K562 (cell line): ENCODE results near the gene DNA2. TPM values are rescaled to one million over a fixed set of nuclear protein-coding genes. Genes with fewer than 3 reads are reported as not detected.

ENCODE experiments used
- ATAC-seq: fragments of 200-7000 bp; cut with Tn5 transposase; 3 replicates; pipeline ENCODE4 v1.9.1; 2020; ENCODE audit warnings: moderate library complexity
- BruUV-seq: library from RNA; stranded (reverse); fragments of 400-500 nt; replicated peaks from 2 replicates; lab custom pipeline; 2021; lab: Mats Ljungman, UMichigan
- CTCF ChIA-PET: fragments of 300-600 bp; formaldehyde crosslinking; extraction: SDS; loops from one replicate; lab custom pipeline; 2021; ENCODE audit warnings: low intra/inter-chr PET ratio; lab: Yijun Ruan, JAX
- POLR2A ChIA-PET: fragments of 300-600, 350-650 bp; sonication (Branson Sonifier 250); formaldehyde crosslinking; extraction: SDS; loops from one replicate; lab custom pipeline; 2021; ENCODE audit warnings: antibody characterized with exemption, inconsistent platforms; lab: Yijun Ruan, JAX
- DNase-seq, 4 experiments: peaks; one replicate each; pipeline versions ENCODE4 v3.0.0 to v3.0.0-alpha.2; 2011 to 2018; ENCODE audit warnings: low spot score in 3 of 4, mixed read lengths in 3 of 4; ENCODE audit errors: extremely low read depth in 1 of 4
- FAIRE-seq: peaks from 2 replicates; lab custom pipeline; 2011; peaks lifted over from hg19 to GRCh38; lab: Jason Lieb, UNC
- H2AFZ ChIP-seq: 2 replicates; pipeline ENCODE4 v1.6.0; 2011; ENCODE audit warnings: low read depth, low read length, control low read depth, inconsistent platforms
- H3K27ac ChIP-seq: fragments of 200-600 bp; 3 replicates; pipeline ENCODE4 v1.8.0; 2011; ENCODE audit warnings: low read depth, mild to moderate bottlenecking, control low read depth, inconsistent platforms, low read length, moderate library complexity, mixed read lengths; ENCODE audit errors: extremely low read depth
- H3K27me3 ChIP-seq, 2 experiments: fragments of 300-600 bp in 1 of 2; 2 replicates in 1 of 2; 3 replicates in 1 of 2; pipeline versions ENCODE4 v1.6.0 to v1.8.0; 2011; ENCODE audit warnings: inconsistent platforms in 2 of 2, low read length in 2 of 2, mild to moderate bottlenecking in 1 of 2, mixed read lengths in 1 of 2, moderate library complexity in 1 of 2; ENCODE audit not compliant: control insufficient read depth in 2 of 2, insufficient read depth in 2 of 2
- H3K36me3 ChIP-seq: fragments of 300-600 bp; 3 replicates; pipeline ENCODE4 v1.8.0; 2011; ENCODE audit warnings: mild to moderate bottlenecking, low read length, inconsistent platforms; ENCODE audit not compliant: control insufficient read depth, insufficient read depth
- H3K4me1 ChIP-seq, 2 experiments: fragments of 200-600 bp in 1 of 2; replicated peaks in 1 of 2; 2 replicates in 1 of 2; 3 replicates in 1 of 2; pipeline versions ENCODE4 v1.5.1 to v1.8.0; 2011; ENCODE audit warnings: inconsistent platforms in 2 of 2, low read length in 2 of 2, mild to moderate bottlenecking in 1 of 2, mixed read lengths in 1 of 2, moderate library complexity in 1 of 2; ENCODE audit not compliant: control insufficient read depth in 2 of 2, insufficient read depth in 2 of 2
- H3K4me2 ChIP-seq: 2 replicates; pipeline ENCODE4 v1.6.1; 2011; ENCODE audit warnings: low read length, control low read depth, inconsistent platforms, mixed read lengths; ENCODE audit not compliant: insufficient read depth
- H3K4me3 ChIP-seq: fragments of 200-600 bp; sonication (generic), shearing (Covaris generic); 2 replicates; pipeline ENCODE4 v1.5.1; 2016; ENCODE audit warnings: control low read depth, inconsistent platforms
- H3K79me2 ChIP-seq: fragments of 200-600 bp; 3 replicates; pipeline ENCODE4 v1.8.0; 2011; ENCODE audit warnings: low read length, inconsistent platforms; ENCODE audit not compliant: control insufficient read depth, insufficient read depth
- H3K9ac ChIP-seq, 2 experiments: 2 replicates each; pipeline versions ENCODE4 v1.6.0 to v1.6.1; 2011; ENCODE audit warnings: low read depth in 2 of 2, low read length in 2 of 2, control low read depth in 1 of 2, inconsistent platforms in 1 of 2, mild to moderate bottlenecking in 1 of 2, mixed read lengths in 1 of 2; ENCODE audit not compliant: insufficient read depth in 1 of 2
- H3K9me1 ChIP-seq: one replicate; pipeline ENCODE4 v1.6.0; 2011; ENCODE audit warnings: inconsistent platforms, mild to moderate bottlenecking, low read length, moderate library complexity; ENCODE audit not compliant: control insufficient read depth, insufficient read depth
- H3K9me3 ChIP-seq: replicated peaks from 2 replicates; pipeline ENCODE4 v1.5.1; 2011; ENCODE audit warnings: low read depth, low read length, inconsistent platforms; ENCODE audit not compliant: control insufficient read depth, insufficient read depth
- H4K20me1 ChIP-seq: replicated peaks from 2 replicates; pipeline ENCODE4 v1.6.1; 2011; ENCODE audit warnings: low read length, inconsistent platforms, mixed read lengths; ENCODE audit not compliant: control insufficient read depth, insufficient read depth
- CCAR2 ChIP-seq: fragments of 200-400 bp; formaldehyde crosslinking; IDR thresholded peaks from 2 replicates; pipeline ENCODE4 v1.6.1; 2017; ENCODE audit warnings: mild to moderate bottlenecking, low read depth, low read length
- NRF1 ChIP-seq, 2 experiments: fragments of 450-650 bp; IDR thresholded peaks in 1 of 2; conservative IDR thresholded peaks in 1 of 2; 2 replicates each; pipeline ENCODE4 v1.6.1; 2014; ENCODE audit warnings: mild to moderate bottlenecking in 2 of 2
- RREB1 ChIP-seq: fragments of 250-450 bp; sonication (Bioruptor Pico); IDR thresholded peaks from 2 replicates; pipeline ENCODE4 v1.4.0; 2020
- USF2 ChIP-seq: sonication (generic); formaldehyde crosslinking; IDR thresholded peaks from 2 replicates; pipeline ENCODE4 v1.5.0; 2020; ENCODE audit warnings: missing genetic modification reagents
- XRCC4 ChIP-seq: IDR thresholded peaks from one replicate; pipeline ENCODE4 v1.6.1; 2011; ENCODE audit not compliant: insufficient read depth, insufficient read length; ENCODE audit errors: extremely low read depth
- ZBTB17 ChIP-seq: fragments of 450-650 bp; formaldehyde crosslinking; IDR thresholded peaks from 2 replicates; pipeline ENCODE4 v1.4.0; 2020; ENCODE audit warnings: mild to moderate bottlenecking
- ZFP30 ChIP-seq: fragments of 250-450 bp; sonication (Bioruptor Pico); IDR thresholded peaks from 2 replicates; pipeline ENCODE4 v1.8.0; 2022; ENCODE audit warnings: moderate library complexity, mild to moderate bottlenecking, inconsistent platforms, borderline replicate concordance
- ZNF354B ChIP-seq: fragments of 250-450 bp; sonication (Bioruptor Pico); IDR thresholded peaks from 2 replicates; pipeline ENCODE4 v1.4.0; 2020
- WGBS: fragments of 100-300 bp; shearing (Covaris generic); methylation state at CpG from one replicate; pipeline ENCODE4 v1.1.6; 2016; ENCODE audit warnings: low coverage, mixed read lengths; ENCODE audit not compliant: insufficient coverage; ENCODE audit errors: missing lambda C conversion rate; 5-methylcytosine and 5-hydroxymethylcytosine counted together
- in situ Hi-C: fragments of 300-500 bp; cut with MboI; formaldehyde crosslinking; loops from 4 replicates; pipeline ENCODE4 v1.15.0; 2018; ENCODE audit warnings: inconsistent platforms, mixed read lengths
- intact Hi-C: fragments of 100-400 bp; cut with micrococcal nuclease; formaldehyde crosslinking; loops from 2 replicates; pipeline ENCODE4 v1.14.2; 2022
- polyA plus RNA-seq, 8 experiments: library from polyadenylated mRNA; depleted of rRNA in 4 of 8; stranded (reverse) in 5 of 8; unstranded in 3 of 8; fragments of >200 nt; fragmentation: Nextera tagmentation in 2 of 8; fragmentation: Illumina TruSeq in 1 of 8; extraction: Ambion mirVana in 2 of 8; extraction: Trizol in 1 of 8; gene quantifications; 2 replicates each; pipeline versions ENCODE4 v1.2.1 to v1.2.3, GENCODE V29; 2011 to 2014; ENCODE audit warnings: inconsistent platforms in 1 of 8, missing spikeins in 1 of 8
- total RNA-seq, 7 experiments: library from RNA; depleted of rRNA in 6 of 7; stranded (reverse); fragments of >200 nt in 6 of 7; fragmentation: Illumina TruSeq in 2 of 7; extraction: Trizol in 2 of 7; gene quantifications; 2 replicates each; pipeline versions ENCODE4 v1.2.1 to v1.2.3, GENCODE V29; 2011 to 2021; ENCODE audit warnings: low replicate concordance in 1 of 7
- TF ChIP-seq, protein P1 (sequence below), 2 experiments: IDR thresholded peaks in 1 of 2; conservative IDR thresholded peaks in 1 of 2; 2 replicates each; pipeline ENCODE4 v1.6.1; 2016; ENCODE audit warnings: low read depth in 2 of 2, mild to moderate bottlenecking in 1 of 2, missing compliant biosample characterization in 1 of 2, missing genetic modification characterization in 1 of 2, moderate library complexity in 1 of 2
- TF ChIP-seq, protein P2 (sequence below): fragments of 450-650 bp; formaldehyde crosslinking; IDR thresholded peaks from 2 replicates; pipeline ENCODE4 v1.4.0; 2020; ENCODE audit warnings: mild to moderate bottlenecking

DNA2 gene
- total and polyA plus RNA-seq, 9 of the 15 experiments (the other 6 are each of a cell fraction or from before 2014, with no cell fraction given): 24.6 to 51.4 (median 40.8) TPM

- ChIA-PET CTCF (no interaction called here), POLR2A (no interaction called here)
- Histone ChIP-seq H4K20me1 (no peaks in the 10 kb centered on the region), H3K27ac (no peak overlapping the region), H3K79me2 (no peaks in the 10 kb centered on the region), H3K4me1 (no peaks in the 10 kb centered on the region), H2AFZ (no peak overlapping the region), H3K9ac (no peak overlapping the region), H3K9me1 (no peaks in the 10 kb centered on the region), H3K4me2 (no peak overlapping the region), H3K9me3 (no peaks in the 10 kb centered on the region), H3K36me3 (peaks cover 44% of the 10 kb centered on the region), H3K27me3 (no peaks in the 10 kb centered on the region), H3K4me3 (no peak overlapping the region)
- in situ Hi-C loops: no loop called here
- BruUV-seq: no TSS peak
- ATAC-seq (no peak), FAIRE-seq (no peak), DNase-seq (no peak)
- intact Hi-C loops: no loop called here
- WGBS: 87% methylated on average over 1 of the region's 1 CpG
- no peak for TF ChIP-seq CCAR2
- TF ChIP-seq RREB1 (CRISPR knock-in tag): no peak
- no peak for TF ChIP-seq USF2
- TF ChIP-seq, protein P1, sequence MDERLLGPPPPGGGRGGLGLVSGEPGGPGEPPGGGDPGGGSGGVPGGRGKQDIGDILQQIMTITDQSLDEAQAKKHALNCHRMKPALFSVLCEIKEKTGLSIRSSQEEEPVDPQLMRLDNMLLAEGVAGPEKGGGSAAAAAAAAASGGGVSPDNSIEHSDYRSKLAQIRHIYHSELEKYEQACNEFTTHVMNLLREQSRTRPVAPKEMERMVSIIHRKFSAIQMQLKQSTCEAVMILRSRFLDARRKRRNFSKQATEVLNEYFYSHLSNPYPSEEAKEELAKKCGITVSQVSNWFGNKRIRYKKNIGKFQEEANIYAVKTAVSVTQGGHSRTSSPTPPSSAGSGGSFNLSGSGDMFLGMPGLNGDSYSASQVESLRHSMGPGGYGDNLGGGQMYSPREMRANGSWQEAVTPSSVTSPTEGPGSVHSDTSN (CRISPR knock-in tag; IDR thresholded peaks at IDR 0.05; ENCODE audit: low read depth): no peak
- TF ChIP-seq, protein P1 (tag; conservative IDR thresholded peaks at IDR 0.05; ENCODE audit: low read depth): no peak
- no peak for TF ChIP-seq NRF1 (conservative IDR thresholded peaks at IDR 0.05 in 1 of 2, IDR thresholded peaks at IDR 0.05 in 1 of 2)
- no peak for TF ChIP-seq XRCC4
- no peak for TF ChIP-seq ZNF354B (CRISPR knock-in tag)
- TF ChIP-seq, protein P2, sequence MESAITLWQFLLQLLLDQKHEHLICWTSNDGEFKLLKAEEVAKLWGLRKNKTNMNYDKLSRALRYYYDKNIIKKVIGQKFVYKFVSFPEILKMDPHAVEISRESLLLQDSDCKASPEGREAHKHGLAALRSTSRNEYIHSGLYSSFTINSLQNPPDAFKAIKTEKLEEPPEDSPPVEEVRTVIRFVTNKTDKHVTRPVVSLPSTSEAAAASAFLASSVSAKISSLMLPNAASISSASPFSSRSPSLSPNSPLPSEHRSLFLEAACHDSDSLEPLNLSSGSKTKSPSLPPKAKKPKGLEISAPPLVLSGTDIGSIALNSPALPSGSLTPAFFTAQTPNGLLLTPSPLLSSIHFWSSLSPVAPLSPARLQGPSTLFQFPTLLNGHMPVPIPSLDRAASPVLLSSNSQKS (CRISPR knock-in tag): no peak
- TF ChIP-seq ZFP30 (CRISPR knock-in tag): no peak
- TF ChIP-seq ZBTB17 (CRISPR knock-in tag): no peak
Observed at GRCh38 chr10:68502846-68503245, 31.1 kb upstream of the DNA2 start.
